GM21528 (cell line): ENCODE data around the gene MTUS2.

Experiments
- ATAC-seq: cut with Tn5 transposase; IDR thresholded peaks from one replicate; pipeline ENCODE4 v1.9.1; 2021; ENCODE audit warnings: mild to moderate bottlenecking, moderate library complexity; ENCODE audit not compliant: unreplicated experiment, low FRiP score

MTUS2 gene

GRCh38 chr13:29494520-29494919, 674.4 kb downstream of the MTUS2 start:
- ATAC-seq = no peak

- ATAC-seq = peak; percentile 68
Observed at GRCh38 chr13:29496241-29496712, 676.1 kb downstream of the MTUS2 start.

- no peak for ATAC-seq
Observed at GRCh38 chr13:29497137-29497654, 677.1 kb downstream of the MTUS2 start.

GRCh38 chr13:29498426-29499040, 678.4 kb downstream of the MTUS2 start:
- ATAC-seq = no peak

- ATAC-seq = no peak
Observed at GRCh38 chr13:29499506-29500165, 679.5 kb downstream of the MTUS2 start.

- no peak for ATAC-seq
Observed at GRCh38 chr13:29500386-29500785, 680.2 kb downstream of the MTUS2 start.

- ATAC-seq = no peak
Observed at GRCh38 chr13:29501674-29502073, 681.5 kb downstream of the MTUS2 start.

GRCh38 chr13:29502391-29503008, 682.4 kb downstream of the MTUS2 start:
- no peak for ATAC-seq

GRCh38 chr13:29503041-29503837, 683.1 kb downstream of the MTUS2 start:
- no peak for ATAC-seq

GRCh38 chr13:29504691-29505090, 684.6 kb downstream of the MTUS2 start:
- ATAC-seq = no peak

- no peak for ATAC-seq
Observed at GRCh38 chr13:29505511-29505910, 685.4 kb downstream of the MTUS2 start.

- ATAC-seq = no peak
Observed at GRCh38 chr13:29505950-29506349, 685.8 kb downstream of the MTUS2 start.

GRCh38 chr13:29507356-29507755, 687.2 kb downstream of the MTUS2 start:
- no peak for ATAC-seq

GRCh38 chr13:29508130-29508875, 688.2 kb downstream of the MTUS2 start:
- peak; percentile 81 for ATAC-seq

GRCh38 chr13:29508876-29509252, 688.7 kb downstream of the MTUS2 start:
- no peak for ATAC-seq

GRCh38 chr13:29509999-29510589, 690.0 kb downstream of the MTUS2 start:
- no peak for ATAC-seq

- no peak for ATAC-seq
Observed at GRCh38 chr13:29510651-29511084, 690.5 kb downstream of the MTUS2 start.

- ATAC-seq = no peak
Observed at GRCh38 chr13:29511106-29511796, 691.1 kb downstream of the MTUS2 start.

GRCh38 chr13:29511980-29512379, 691.8 kb downstream of the MTUS2 start:
- ATAC-seq = no peak
